ENCODE results near the gene ENPP7. TPM values are rescaled to one million over a fixed set of nuclear protein-coding genes. Genes with fewer than 3 reads are reported as not detected.

ENPP7 gene
- total and polyA plus RNA-seq, 8 donors, result 5.0 TPM; not detected in 7

- intact Hi-C loops (cut with DNase I; ENCODE audit: low total_unique reads), result no loop called here
- no peak overlapping the region for H3K4me3 ChIP-seq
- H3K27me3 ChIP-seq, result peaks cover under 1 to 71% (median 7%) of the 10 kb centered on the region in 3 donors
- no peaks in the 10 kb centered on the region for H3K36me3 ChIP-seq
- no peak overlapping the region for H3K27ac ChIP-seq
- no peaks in the 10 kb centered on the region for H3K9me3 ChIP-seq
- DNase-seq, result no peak
- TF ChIP-seq POLR2AphosphoS5 (IDR thresholded peaks at IDR 0.05), result no peak
- no peak for TF ChIP-seq POLR2A (IDR thresholded peaks at IDR 0.05)
- no peak for TF ChIP-seq CTCF (IDR thresholded peaks at IDR 0.05)
- no peak for TF ChIP-seq EP300 (IDR thresholded peaks at IDR 0.05)
- H3K4me1 ChIP-seq, result no peaks in the 10 kb centered on the region
- WGBS, 5 donors, result 91 to 96% (median 93%) methylated on average over 15 of the region's 15 CpGs
Observed at GRCh38 chr17:79757140-79757745, 26.5 kb downstream of the ENPP7 start.

GRCh38 chr17:79758271-79758670, 27.5 kb downstream of the ENPP7 start:
- Histone ChIP-seq H3K36me3 (no peaks in the 10 kb centered on the region), H3K4me3 (no peak overlapping the region), H3K27me3 (peaks cover 0 to 61% (median 7%) of the 10 kb centered on the region in 3 donors), H3K27ac (no peak overlapping the region), H3K9me3 (no peaks in the 10 kb centered on the region), H3K4me1 (no peaks in the 10 kb centered on the region)
- no peak for TF ChIP-seq EP300 (IDR thresholded peaks at IDR 0.05)
- no peak for TF ChIP-seq POLR2A (IDR thresholded peaks at IDR 0.05)
- TF ChIP-seq CTCF (IDR thresholded peaks at IDR 0.05), result no peak
- TF ChIP-seq POLR2AphosphoS5 (IDR thresholded peaks at IDR 0.05), result no peak
- 84 to 92% (median 91%) methylated on average over 6 of the region's 6 CpGs for WGBS, 5 donors
- intact Hi-C loops (cut with DNase I; ENCODE audit: low total_unique reads), result no loop called here
- DNase-seq, result no peak

GRCh38 chr17:79760197-79760906, 29.6 kb downstream of the ENPP7 start:
- peaks cover 0 to 42% (median 3%) of the 10 kb centered on the region in 3 donors for H3K27me3 ChIP-seq
- intact Hi-C loops (cut with DNase I; ENCODE audit: low total_unique reads), result no loop called here
- no peaks in the 10 kb centered on the region for H3K36me3 ChIP-seq
- no peak for DNase-seq
- H3K27ac ChIP-seq, result no peak overlapping the region
- no peaks in the 10 kb centered on the region for H3K4me1 ChIP-seq
- WGBS, 5 donors, result 76 to 87% (median 84%) methylated on average over 20 to 21 of the region's 21 CpGs
- no peak overlapping the region for H3K4me3 ChIP-seq
- TF ChIP-seq EP300 (IDR thresholded peaks at IDR 0.05) (no peak), POLR2A (IDR thresholded peaks at IDR 0.05) (no peak), CTCF (IDR thresholded peaks at IDR 0.05) (no peak), POLR2AphosphoS5 (IDR thresholded peaks at IDR 0.05) (no peak)
- no peaks in the 10 kb centered on the region for H3K9me3 ChIP-seq

GRCh38 chr17:79761894-79762589, 31.3 kb downstream of the ENPP7 start:
- Histone ChIP-seq H3K4me3 (no peak overlapping the region), H3K27me3 (peaks cover 0 to 38% (median 0%) of the 10 kb centered on the region in 3 donors), H3K27ac (no peak overlapping the region), H3K36me3 (no peaks in the 10 kb centered on the region), H3K4me1 (no peaks in the 10 kb centered on the region), H3K9me3 (no peaks in the 10 kb centered on the region)
- intact Hi-C loops (cut with DNase I; ENCODE audit: low total_unique reads), result no loop called here
- DNase-seq, result no peak
- TF ChIP-seq POLR2A (IDR thresholded peaks at IDR 0.05) (no peak), EP300 (IDR thresholded peaks at IDR 0.05) (no peak), CTCF (IDR thresholded peaks at IDR 0.05) (no peak), POLR2AphosphoS5 (IDR thresholded peaks at IDR 0.05) (no peak)
- 77 to 85% (median 81%) methylated on average over 18 to 19 of the region's 19 CpGs for WGBS, 5 donors

Measured in stomach (tissue), 9 donors.